GM19455 (cell line): ENCODE measurements around the gene ANKS6.

ENCODE experiments used
- ATAC-seq: cut with Tn5 transposase; IDR thresholded peaks from one replicate; pipeline ENCODE4 v1.9.1; 2021; ENCODE audit not compliant: unreplicated experiment

The ANKS6 gene

DNA sequence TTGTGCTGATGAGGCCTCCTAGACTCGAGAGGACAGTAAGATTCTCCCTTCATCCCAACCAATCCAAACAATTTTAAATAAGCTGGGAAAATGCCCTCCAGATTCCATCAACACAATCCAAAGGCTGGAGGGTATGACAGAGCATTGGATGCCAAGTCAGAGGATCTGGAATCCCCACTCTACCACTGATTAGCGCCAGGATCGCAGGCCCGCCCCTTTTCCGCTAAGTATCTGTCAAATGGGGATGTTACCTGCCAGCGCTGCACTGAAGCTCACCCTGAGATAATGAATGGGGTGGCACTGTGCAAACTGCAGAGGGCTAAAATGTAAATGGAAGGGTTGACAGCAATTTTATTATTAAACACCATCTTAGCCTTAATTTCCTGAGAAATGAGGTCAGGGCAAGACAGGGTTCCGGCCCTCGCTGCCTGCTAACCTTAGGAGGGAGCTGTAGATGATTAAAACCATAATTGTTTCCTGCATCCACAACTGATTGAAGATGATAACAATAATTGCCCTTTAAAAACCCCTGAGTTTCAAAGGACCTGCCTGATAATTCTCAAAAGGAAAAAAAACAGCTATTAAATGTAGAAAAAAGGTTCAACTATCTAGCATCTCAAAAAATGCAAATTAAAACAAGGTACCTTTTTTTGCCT, 56.0 kb downstream of the ANKS6 start:
- ATAC-seq = no peak

DNA sequence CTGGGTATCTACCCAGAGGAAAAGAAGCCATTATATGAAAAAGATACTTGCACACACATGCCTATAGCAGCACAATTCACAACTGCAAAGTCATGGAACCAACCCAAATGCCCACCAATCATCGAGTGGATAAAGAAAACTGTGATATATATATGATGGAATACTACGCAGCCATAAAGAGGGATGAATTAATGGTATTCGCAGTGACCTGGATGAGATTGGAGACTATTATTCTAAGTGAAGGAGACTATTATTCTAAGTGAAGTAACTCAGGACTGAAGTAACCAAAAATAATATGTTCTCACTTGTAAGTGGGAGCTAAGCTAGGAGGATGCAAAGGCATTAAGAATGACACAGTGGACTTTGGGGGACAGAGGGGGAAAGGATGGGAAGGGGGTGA, 57.6 kb downstream of the ANKS6 start:
- no peak for ATAC-seq

DNA sequence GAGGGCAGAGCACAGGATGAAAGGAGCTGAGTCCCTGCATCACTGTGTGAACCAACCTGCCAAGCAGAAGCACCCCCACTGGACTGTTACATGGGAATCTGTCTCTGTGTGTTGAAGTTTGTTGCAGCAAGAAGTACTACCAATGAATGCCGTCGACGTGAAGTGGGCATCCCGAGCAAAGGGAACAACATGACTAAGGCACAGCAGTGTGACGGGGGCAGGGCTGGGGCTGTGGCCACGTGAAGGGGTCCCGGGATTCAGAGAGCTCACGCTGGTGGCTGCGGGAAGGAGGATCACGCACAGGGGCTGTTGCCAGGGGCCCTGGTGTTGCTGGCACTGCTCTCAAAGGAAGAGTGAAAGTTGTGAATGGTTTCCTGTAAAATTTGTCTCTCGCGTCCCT, 60.1 kb downstream of the ANKS6 start:
- ATAC-seq = no peak

DNA sequence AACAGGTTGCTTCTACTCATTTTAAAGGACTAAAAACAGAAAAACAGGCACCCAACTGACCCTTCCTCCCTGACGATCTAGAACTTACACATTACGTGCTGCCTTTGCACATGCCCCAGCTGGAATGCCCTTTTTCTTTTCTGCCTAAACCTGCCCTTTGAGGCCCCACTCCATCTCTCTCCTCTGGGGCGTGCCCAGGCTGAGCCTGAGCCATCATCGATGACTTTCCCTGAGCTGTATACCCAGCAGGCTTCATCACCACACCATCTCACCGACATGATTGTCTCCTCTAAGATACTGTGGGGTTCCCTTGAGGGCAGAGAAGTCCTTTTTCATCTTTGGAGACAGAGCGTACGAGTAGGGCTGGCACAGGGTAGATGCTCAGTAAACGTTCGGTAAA, 63.6 kb downstream of the ANKS6 start:
- ATAC-seq = no peak

DNA sequence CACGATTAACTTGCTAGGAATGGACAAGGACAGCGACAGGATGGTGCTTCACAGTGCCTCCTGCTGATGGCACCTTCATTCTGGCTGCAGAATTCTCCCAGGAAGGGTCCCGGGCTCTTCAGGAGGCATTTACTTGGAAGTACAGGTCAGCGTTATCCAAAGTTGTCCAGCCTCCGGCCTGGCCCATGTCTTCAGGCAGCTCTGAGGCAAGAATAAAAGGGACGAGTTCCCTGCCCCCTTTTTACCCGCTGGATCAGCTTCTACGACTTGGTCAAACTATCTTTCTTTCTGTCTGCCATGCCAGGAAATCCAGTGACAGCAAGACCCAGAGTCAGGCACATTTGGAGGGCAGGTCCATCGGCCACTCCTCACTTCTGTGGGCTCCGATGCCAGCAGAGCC, 64.3 kb downstream of the ANKS6 start:
- no peak for ATAC-seq

DNA sequence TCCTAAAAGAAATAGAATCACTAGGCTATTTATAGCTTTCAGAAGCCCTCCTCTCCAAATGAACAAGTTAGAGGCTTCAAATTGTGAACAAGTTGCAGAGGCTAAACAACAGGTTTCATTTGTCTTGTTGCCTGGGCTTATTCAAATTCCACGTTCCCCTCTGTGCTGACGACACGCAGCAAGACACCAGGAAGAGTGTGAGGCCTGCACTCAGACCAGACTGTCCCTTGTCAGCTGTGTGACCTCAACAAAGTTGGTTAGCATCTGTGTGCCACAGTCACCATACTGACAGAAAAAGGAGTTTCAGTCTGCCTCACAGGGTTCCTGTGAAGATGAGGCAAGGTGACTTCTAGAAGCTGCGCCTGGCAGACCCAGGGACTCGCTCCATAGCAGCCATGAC, 65.5 kb downstream of the ANKS6 start:
- no peak for ATAC-seq

DNA sequence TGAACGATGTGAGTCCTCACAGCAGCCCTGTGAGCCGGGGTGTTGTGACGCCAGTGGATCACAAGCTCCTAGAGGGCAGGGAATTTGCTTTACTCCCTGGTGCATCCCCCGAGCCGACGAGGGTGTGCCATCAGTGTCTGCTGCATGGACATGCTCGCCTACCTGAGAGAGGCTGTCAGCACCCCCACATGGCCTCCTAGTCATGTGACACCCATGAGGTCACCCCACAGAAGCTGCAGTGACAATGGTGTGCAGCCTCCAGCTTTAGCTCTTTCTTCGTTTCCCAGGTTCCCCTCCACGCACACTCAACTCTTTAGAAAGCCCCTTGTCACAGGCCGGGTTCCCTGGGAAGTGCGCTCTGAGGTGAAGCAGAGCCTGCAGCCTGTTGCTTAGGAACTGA, 67.9 kb downstream of the ANKS6 start:
- ATAC-seq = no peak

DNA sequence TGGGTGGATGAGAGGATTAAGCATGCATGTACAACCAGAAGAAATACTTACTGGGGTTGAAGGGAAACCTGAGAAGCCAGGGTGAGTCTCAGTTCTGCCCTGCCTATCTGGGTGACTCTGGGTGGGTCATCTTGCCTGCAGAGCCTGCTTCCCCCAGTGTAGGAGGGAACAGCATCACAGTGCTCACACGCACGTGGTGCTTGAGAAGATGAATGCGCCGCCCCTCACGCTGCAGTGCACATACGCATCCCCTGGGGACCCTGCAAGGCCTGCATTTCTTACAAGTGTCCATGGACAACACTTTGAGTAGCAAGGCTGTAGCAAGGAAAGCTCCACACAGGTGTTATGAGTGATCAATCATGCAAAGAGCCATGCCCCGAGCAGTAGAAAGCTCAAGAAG, 68.9 kb downstream of the ANKS6 start:
- ATAC-seq = no peak

DNA sequence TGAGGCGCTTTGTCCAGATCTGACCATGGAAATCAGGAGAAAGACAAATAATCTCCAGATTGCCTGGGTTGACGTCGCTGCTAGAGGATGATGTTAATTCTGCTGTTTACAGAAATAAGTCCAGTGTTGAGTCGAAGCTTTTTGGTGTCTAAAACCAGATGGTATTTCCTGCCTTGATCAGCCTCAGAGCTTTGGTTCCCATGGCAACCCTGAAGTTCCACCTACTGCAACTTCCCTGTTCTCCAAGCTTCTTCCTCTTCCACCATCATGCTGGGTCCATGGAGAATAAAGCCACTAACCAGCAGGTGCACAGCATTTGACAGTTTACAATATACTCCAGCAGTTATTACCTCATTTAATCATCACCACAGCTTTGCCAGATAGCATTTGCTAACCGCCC, 69.6 kb downstream of the ANKS6 start:
- ATAC-seq = no peak

DNA sequence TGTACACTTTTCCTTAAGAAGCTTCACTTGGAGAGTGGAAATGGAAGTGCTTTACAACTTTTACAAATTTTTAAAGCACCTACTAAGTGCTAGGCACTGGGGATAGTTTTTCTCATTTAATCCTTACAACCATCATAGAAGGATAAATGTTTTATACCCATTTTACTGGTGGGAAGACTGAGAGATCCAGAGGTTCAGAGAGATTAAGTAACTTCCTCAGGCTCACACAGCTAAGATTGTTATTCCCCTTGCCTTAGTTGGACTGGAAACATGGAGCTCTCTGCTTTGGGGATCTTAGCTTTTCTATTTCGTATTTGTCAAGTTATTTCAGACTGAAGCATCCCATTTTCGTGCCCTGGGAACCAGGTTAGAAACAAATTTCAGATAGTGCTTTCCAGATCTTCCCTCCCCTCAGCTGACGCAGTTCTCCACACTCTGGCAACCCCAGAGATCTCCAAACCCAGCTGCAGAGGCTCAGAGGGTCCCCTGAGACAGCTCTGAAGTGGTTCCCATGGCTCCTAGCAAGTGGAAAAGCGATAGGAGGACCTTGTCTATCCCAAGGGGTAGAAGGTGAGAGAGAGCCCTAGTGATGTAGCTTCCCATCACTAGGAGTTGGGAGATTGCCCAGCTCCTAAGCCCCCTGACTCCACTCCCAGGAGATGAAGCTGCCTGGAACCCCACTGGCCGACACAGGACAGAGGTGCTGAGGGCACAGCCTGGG, 71.4 kb downstream of the ANKS6 start:
- ATAC-seq = no peak

DNA sequence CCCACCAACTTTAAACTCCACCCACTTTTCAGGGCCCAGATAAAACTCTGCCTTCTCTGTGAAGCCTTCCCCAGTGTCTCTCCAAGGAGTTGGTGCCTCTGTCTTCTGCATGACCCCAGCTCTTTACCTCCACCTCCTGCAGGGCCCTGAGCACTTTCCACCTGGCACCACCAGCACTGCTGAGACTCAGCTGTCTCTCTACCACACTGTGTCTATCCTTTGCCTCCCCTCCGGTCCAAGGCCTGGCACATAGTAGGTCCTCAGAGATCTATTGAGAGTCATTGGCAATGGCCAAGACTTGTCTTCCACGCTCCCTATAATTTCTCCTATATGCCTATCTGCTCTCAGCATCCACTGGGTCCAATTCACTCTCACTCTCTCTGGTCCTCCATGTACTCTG, 74.7 kb downstream of the ANKS6 start:
- ATAC-seq = no peak

DNA sequence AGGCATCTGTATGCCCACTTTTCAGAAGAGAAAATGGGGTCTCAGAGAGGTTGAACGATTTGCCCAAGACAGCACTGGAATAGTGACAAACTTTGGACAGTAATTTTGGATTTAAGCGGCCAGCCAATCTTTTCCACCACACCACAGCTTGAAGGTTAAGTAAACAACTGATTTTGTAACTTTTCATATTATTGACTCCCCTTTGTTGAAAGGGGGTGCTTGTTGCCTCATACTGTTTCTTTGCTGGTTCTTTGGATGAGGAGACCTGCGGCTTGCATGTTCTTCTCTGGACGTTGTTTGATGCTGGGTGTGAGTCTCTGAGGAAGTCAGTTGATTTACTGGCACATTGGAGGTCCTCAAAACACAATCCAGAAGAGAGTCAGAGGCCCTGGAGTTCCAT, 76.0 kb downstream of the ANKS6 start:
- no peak for ATAC-seq

DNA sequence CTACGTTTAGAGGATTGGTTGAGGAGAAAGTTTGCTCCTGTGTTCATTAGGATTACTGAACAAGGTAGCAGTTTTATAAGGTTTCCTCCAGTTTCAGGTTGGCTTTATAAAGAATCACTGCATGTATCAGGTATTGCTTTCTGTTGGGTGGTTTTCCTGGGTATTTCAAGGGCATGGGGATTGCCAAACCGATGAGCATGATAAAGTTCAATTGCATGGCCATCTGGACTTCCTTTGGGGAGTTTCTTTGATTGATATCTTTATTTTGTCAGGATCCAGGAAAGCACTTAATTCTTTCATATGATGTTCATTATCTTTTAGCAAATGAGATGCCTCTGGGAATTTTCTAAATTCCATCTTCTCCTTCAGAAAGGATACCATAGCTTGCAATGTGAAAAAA, 77.3 kb downstream of the ANKS6 start:
- ATAC-seq = no peak

DNA sequence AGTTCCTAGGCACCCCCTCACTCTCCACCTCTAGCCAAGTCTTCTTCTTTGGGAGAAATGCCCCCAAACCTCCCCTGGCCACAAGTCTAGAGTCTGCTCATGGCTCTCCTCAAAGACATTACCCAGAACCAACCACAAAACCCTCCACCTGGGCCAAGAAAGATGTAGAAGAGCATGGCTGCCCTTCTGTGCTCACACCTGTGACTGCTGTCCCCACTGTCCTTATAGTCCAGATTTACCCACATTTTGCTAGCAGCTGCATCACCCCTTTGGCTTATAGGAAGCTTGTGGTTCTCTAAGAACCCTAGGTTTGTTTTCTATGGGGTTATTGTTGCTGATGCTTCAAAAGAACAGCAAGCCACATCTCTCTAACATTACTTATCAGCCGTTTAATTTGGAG, 81.5 kb downstream of the ANKS6 start:
- no peak for ATAC-seq

DNA sequence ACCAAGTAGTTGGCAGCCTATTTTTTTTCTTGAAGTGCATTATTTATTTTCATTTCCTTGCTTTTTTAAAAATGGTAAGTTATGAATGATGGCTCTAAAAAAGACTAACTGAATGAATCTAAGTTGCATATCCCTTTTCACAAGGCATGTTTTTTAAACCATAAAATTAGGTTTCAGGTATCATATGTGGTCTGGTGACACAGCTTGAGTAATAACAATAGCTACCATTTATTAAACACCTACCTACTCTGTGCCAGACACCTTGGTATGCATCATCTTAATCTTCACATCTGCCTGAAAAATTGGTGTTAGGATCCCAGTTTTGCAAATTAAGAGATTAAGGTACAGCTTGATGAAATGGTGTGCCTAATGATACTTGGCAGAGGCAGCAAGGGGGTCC, 83.4 kb downstream of the ANKS6 start:
- ATAC-seq = no peak

DNA sequence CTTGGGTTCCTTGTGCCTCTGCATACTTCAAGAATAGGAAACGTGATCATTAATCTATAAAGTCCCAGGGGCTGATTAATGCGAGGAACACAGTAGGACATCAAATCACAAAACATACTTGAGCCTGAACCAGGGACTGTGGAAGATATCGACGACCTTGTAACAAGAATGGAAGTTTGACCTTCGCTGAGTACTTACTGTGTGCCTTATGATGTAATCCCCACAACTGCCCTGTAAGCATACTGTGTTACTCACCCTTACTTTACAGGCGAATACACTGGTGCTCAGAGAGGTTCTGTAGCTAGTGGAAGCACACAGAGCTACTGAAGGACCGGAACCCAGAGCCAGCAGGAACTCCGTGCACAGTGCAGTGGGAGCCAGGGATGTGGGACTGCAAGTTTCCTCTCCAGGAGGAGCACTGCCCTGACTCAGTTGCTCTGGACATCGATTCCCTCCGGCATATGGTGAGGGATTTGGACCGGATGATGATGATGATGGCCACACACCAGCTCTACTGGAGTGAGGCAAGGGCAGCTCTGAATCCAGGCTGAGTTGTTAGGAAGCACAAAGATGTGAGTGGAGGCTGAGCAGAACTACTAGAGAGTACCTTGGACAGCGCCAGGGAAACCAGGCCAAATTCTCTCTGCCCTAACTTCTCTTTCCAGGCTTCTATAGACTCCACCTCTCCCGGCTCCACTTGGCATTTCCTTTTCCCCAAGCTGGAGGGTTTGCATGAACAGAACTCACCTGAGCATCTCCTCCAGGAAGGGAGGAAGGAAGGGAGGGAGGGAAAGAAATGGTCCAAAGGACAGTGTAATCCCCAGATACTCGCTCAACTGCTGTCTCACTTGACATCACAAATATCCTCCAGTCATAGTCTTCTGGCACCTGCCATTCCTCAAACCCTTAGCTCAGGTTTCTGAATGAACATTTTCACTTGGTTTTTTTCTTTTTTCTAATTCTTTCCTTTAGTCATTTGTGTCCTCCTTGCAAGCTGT, 86.1 kb downstream of the ANKS6 start:
- no peak for ATAC-seq

DNA sequence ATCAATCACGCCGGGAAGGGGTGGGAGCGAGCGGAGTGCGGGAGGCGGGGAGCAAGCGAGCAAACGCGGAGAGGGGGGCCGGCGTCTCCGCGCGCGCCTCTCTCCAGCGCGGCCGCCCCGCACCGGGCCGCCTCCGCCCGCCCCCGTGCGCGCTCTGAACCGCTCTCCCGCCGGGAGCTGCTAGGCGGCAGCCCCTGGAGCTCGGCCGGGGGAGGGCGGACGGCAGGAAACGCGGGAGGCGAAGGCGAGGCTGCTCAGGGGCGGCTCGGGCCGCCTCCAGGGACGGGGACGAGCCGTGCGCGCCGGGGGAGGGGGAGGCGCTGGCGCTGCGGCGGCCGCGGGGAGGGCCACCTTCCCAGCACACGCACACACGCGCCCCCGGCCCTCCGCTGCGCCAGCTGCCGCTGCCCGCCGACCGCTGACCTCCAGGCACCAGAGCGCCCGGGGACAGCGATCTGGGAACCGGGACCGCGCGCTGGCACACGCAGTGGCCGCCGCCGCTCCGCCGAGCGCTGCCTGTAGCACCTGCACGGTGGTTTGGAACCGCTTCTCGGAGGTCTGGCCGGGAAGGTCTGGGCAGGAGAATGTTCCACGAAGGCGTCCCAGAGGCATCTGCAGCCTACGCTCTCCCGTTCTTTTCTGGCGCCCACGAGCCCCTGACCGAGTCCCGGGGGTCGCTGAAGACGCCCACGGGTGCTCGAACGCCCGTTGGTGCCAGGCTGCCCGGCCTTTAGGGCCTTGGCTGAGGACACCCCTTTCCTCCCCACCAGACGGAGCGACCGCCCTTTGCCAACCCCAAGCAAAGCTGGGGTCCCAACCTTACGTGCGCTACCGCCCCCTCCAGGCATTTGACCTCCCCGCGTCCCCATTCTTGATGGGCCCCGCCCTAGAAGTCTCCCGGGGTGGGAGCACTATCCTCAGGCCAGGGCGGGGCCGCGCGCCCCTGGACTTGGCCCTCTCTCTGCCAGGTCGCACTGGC, 87.1 kb downstream of the ANKS6 start, which contains the start of gene GABBR2:
Gene GABBR2 (minus strand): TSS at position 3 of the 979 bp plus-strand sequence. CDS start 198 bp downstream, outside the sequence.
- ATAC-seq = no peak

DNA sequence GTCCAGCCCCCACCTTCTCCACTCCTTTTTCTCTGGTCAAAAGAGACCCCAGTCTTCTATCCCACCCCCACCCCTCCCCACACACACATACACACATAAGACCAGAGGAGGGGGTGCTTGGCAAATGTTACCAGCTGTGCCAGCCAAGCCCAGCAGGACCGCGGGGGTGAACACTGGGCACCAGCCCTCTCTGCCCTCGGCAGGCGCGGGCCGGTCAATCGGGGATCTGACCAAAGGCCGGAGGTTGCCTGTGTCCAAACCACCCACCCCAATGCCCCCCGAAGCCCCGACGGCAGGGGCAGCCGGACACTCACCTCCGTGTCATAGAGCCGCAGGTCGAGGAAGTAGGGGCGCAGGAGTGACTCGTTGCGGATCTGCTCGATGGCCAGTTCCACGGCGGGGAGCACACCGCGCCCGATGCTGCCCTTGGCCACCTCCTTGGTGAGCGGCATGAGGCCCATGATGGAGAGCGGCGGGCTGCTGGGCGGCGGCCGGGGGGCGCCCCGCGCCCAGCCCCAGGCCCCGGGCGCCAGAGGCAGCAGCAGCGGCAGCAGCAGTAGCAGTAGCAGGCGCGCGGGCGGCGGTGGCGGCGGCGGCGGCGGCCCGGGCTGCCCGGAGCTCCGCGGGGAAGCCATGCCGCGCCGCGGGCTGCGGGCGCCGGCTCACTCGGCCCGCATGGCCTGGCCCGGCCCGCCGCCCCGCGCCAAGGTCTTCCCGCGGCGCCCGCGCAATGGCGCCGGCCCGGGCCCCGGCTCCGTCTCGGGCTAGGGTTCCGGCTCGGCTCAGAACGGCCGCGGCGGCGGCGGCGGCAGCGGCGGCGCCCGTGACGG, 88.0 kb downstream of the ANKS6 start:
- ATAC-seq = no peak
